HG02884 (cell line): ENCODE data around the gene KCMF1.

Experiments used
- ATAC-seq: cut with Tn5 transposase; IDR thresholded peaks from one replicate; pipeline ENCODE4 v1.9.1; 2021; ENCODE audit warnings: mild to moderate bottlenecking, moderate library complexity; ENCODE audit not compliant: unreplicated experiment

The KCMF1 gene

GRCh38 chr2:85077859-85078419, 107.0 kb downstream of the KCMF1 start:
- ATAC-seq: no peak

DNA sequence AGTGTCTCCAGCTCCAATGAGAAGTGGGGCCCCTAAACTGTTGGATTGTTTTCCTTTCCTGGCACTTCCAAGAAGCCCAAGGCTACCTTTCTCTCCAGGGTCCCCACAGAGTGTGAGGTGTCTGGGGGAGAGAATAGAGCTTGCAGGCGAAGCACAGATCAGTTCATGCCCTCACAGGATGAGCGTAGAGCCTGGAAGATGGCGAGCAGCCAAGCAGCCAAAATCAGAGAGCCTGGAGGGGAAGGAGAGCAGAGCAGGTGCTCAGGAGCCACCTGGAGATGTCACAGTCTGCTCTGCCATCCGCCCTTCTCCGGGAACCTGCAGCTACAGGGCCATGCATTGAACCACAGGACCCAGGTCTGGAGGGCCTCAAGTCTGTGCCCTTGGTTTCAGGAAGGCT, 107.6 kb downstream of the KCMF1 start:
- no peak for ATAC-seq

DNA sequence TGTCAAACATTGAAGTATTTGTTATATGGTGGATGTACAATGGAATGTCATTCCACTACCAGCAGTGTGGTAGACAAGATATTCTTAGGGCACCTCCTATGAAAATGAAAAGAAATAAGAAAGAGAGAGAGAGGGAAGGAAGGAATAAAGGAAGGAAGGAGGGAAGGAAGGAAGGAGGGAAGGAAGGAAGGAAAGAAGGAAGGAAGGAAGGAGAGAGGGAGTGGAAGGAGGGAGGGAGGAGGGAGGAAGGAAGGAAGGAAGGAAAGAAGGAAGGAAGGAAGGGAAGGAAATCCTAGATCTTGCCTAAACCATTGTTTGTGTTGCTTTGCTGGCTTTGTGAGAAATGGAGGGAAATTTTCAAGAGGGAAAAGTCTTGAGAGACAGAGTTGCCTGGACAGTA, 112.1 kb downstream of the KCMF1 start:
- no peak for ATAC-seq

- no peak for ATAC-seq
Observed at GRCh38 chr2:85085563-85085962, 114.6 kb downstream of the KCMF1 start.

GRCh38 chr2:85087541-85087940, 116.6 kb downstream of the KCMF1 start:
- ATAC-seq: no peak

DNA sequence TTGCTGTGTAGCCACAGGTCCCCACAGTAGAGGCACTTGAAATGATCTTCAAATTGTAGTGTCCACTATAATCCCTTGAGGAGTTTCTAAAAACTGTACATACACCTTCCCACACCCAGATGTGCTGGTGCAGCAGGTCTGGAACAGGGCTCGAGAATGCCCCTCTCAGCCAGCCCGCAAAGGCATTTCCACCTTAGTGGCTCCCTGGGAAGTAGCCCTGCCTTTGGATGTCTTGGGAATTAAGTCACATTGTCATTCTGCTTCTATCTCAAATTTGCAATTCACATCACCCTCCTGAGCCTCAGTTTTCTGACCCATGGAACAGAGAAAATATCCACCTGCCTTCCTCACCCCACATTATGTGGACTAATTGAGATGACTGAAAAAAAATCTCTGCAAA, 118.0 kb downstream of the KCMF1 start:
- no peak for ATAC-seq

GRCh38 chr2:85089585-85089984, 118.6 kb downstream of the KCMF1 start:
- no peak for ATAC-seq

- no peak for ATAC-seq
Observed at GRCh38 chr2:85091838-85092237, 120.9 kb downstream of the KCMF1 start.

GRCh38 chr2:85095094-85095493, 124.1 kb downstream of the KCMF1 start:
- no peak for ATAC-seq

DNA sequence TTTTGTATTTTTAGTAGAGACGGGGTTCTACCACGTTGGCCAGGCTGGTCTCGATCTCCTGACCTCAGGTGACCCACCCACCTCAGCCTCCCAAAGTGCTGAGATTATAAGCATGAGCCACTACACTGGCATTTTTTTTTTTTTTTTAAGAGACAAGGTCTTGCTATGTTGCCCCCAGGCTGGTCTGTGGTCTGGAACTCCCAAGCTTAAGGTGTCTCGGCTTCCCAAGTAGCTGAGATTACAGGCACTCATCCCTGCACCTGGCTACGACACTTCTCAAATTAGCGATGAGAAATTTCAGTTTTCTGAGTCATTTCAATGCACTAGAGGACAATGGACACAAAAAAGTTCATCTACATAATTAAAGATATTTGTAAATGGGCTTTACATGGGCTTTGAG, 125.7 kb downstream of the KCMF1 start:
- no peak for ATAC-seq

- no peak for ATAC-seq
Observed at GRCh38 chr2:85104228-85104627, 133.3 kb downstream of the KCMF1 start.

- ATAC-seq: no peak
Observed at GRCh38 chr2:85106489-85107180, 135.7 kb downstream of the KCMF1 start.
